ENCODE data around the gene UBR2. TPM values are rescaled to one million over a fixed set of nuclear protein-coding genes. Genes with fewer than 3 reads are reported as not detected.
"Not testable (repeated sequence)": the region's sequence is repeated elsewhere in the genome, so short reads cannot be mapped to it uniquely, and the experiment has no call there.

Gene UBR2
- polyA plus RNA-seq, 3 donors from 2014 or later: 6.4 to 17.7 (median 10.6) TPM

- Mint-ChIP-seq H3K4me1 (peaks cover 51 to 56% of the 10 kb centered on the region in 2 donors), H3K4me3 (peak overlapping the region; percentile 88 to 96 (median 92)), H3K9me3 (no peaks in the 10 kb centered on the region), H3K36me3 (peaks cover 0 to 3% (median 0%) of the 10 kb centered on the region in 3 donors), H3K27me3 (ENCODE audit: low read depth in 3 of 3) (peaks cover 2 to 5% (median 3%) of the 10 kb centered on the region in 3 donors), H3K27ac (peak overlapping the region; percentile 90 to 98 (median 94))
- DNase-seq: no peak
Observed at GRCh38 chr6:42565823-42566613, 2.2 kb downstream of the UBR2 start.

DNA sequence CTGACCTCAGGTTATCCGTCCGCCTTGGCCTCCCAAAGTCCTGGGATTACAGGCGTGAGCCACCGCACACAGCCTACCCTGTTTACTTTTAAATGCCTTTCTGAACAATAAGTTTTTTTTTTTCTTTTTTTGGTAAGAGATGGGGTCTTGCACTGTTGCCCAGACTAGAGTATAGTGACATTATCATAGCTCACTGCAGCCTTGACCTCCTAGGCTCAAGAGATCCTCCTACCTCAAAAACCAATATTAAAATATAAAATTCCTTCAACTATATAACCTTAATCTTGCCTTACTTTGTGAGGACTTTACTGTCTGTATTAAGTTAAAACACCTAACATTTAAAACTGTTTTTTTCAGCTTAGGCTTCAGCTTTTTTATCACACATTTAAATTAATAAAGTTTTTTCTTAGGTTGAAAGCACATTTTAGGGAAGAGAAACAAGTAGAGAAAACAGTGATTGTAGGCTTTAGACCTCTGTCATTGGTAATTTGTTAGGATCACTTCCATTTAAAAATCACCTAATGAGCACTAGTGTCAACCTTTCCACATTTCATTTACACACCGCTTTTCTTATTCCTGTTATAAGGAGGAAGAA lies 2.9 kb downstream of the UBR2 start:
- Mint-ChIP-seq H3K27me3 (ENCODE audit: low read depth in 3 of 3) (peaks cover 2 to 5% (median 3%) of the 10 kb centered on the region in 3 donors), H3K9me3 (no peaks in the 10 kb centered on the region)

GRCh38 chr6:42567237-42567636 lies 3.4 kb downstream of the UBR2 start:
- not testable (repeated sequence) for H3K36me3 Mint-ChIP-seq; H3K27me3 Mint-ChIP-seq (ENCODE audit: low read depth in 3 of 3); DNase-seq; H3K9me3 Mint-ChIP-seq
- Mint-ChIP-seq H3K4me3 (peak overlapping the region in 3 of 5 donors; percentile 43 to 96 (median 96)), H3K4me1 (peaks cover 58 to 66% of the 10 kb centered on the region in 2 donors), H3K27ac (peak overlapping the region; percentile 39 to 95 (median 74))

More for the DNA sequence above, 2.9 kb downstream of the UBR2 start:
- peak overlapping the region; percentile 90 to 98 (median 94) for H3K27ac Mint-ChIP-seq
- peaks cover 53 to 61% of the 10 kb centered on the region in 2 donors for H3K4me1 Mint-ChIP-seq
- peaks cover 0 to 3% (median 0%) of the 10 kb centered on the region in 3 donors for H3K36me3 Mint-ChIP-seq
- no peak for DNase-seq
- peak overlapping the region; percentile 88 to 96 (median 92) for H3K4me3 Mint-ChIP-seq

- peaks cover 67 to 78% of the 10 kb centered on the region in 2 donors for H3K4me1 Mint-ChIP-seq
- H3K27me3 Mint-ChIP-seq (ENCODE audit: low read depth in 3 of 3): peaks cover 2 to 4% (median 3%) of the 10 kb centered on the region in 3 donors
- peak in 1 of 3 donors; percentile 6 for DNase-seq
- H3K4me3 Mint-ChIP-seq: peak overlapping the region in 3 of 5 donors; percentile 29 to 38 (median 35)
- H3K36me3 Mint-ChIP-seq: peaks cover 4 to 11% (median 4%) of the 10 kb centered on the region in 3 donors
- no peaks in the 10 kb centered on the region for H3K9me3 Mint-ChIP-seq
- peak overlapping the region; percentile 62 to 84 (median 73) for H3K27ac Mint-ChIP-seq
Observed at GRCh38 chr6:42569102-42570028, 5.5 kb downstream of the UBR2 start.

DNA sequence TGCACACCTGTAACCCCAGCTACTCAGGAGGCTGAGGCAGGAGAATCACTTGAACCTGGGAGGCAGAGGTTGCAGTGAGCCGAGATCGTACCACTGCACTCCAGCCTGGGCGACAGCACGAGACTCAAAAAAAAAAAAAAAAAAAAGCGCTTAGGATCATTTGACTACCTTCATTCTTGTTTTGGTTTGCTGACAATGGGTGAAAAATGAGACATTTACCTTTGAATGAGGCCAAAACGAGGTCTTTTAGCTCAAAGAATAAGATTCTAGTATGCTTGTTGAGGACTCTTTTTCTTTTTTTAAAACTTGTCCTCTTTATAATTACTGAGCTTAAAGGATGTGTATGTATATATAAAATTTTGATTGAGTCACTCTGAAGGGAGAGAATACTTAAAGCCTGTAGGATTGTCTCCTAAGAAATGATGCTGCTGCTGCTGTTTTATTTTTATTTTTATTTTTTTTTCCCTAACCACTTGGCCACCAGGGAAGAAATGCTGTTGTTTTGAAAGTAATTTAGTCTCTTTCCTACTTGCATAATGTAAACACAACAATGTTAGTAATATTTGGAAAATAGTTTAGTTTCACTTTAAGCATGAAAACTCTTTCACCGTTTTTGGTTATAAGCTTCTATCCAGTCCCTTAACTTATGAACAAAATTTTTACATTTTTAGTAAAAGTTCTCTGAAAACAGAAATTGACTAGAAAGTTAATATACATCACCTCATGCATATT lies 7.9 kb downstream of the UBR2 start:
- peak overlapping the region; percentile 38 to 64 (median 49) for H3K4me3 Mint-ChIP-seq
- H3K9me3 Mint-ChIP-seq: no peaks in the 10 kb centered on the region
- peaks cover 56 to 72% of the 10 kb centered on the region in 2 donors for H3K4me1 Mint-ChIP-seq
- H3K27ac Mint-ChIP-seq: peak overlapping the region in 5 of 6 donors; percentile 15 to 81 (median 69)
- peaks cover 5 to 15% (median 13%) of the 10 kb centered on the region in 3 donors for H3K36me3 Mint-ChIP-seq
- no peaks in the 10 kb centered on the region for H3K27me3 Mint-ChIP-seq (ENCODE audit: low read depth in 3 of 3)
- no peak for DNase-seq

GRCh38 chr6:42572523-42572922 lies 8.7 kb downstream of the UBR2 start:
- peaks cover 5 to 15% (median 13%) of the 10 kb centered on the region in 3 donors for H3K36me3 Mint-ChIP-seq
- H3K9me3 Mint-ChIP-seq: no peaks in the 10 kb centered on the region
- DNase-seq: no peak
- H3K4me1 Mint-ChIP-seq: peaks cover 53 to 72% of the 10 kb centered on the region in 2 donors
- peak overlapping the region; percentile 15 to 78 (median 56) for H3K27ac Mint-ChIP-seq
- no peaks in the 10 kb centered on the region for H3K27me3 Mint-ChIP-seq (ENCODE audit: low read depth in 3 of 3)
- H3K4me3 Mint-ChIP-seq: peak overlapping the region in 4 of 5 donors; percentile 1 to 66 (median 52)

DNA sequence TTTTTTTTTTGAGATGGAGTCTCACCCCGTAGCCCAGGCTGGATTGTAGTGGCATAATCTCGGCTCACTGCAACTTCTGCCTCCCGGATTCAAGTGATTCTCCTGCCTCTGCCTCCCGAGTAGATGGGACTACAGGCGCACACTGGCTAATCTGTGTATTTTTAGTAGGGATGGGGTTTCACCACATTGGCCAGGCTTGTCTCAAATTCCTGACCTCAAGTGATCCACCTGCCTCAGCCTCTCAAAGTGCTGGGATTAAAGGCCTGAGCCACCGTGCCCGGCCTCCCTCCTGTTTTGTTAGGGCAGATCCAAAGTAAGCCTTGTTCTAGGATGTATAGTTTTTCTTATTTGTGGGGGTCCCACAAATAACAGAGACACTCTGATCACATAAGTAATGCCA lies 12.7 kb downstream of the UBR2 start:
- DNase-seq; H3K27me3 Mint-ChIP-seq (ENCODE audit: low read depth in 3 of 3); H3K4me3 Mint-ChIP-seq; H3K9me3 Mint-ChIP-seq: not testable (repeated sequence)
- Mint-ChIP-seq H3K27ac (peak overlapping the region in 1 of 6 donors; percentile 2), H3K36me3 (peaks cover 5 to 18% (median 13%) of the 10 kb centered on the region in 3 donors), H3K4me1 (peaks cover 49 to 87% of the 10 kb centered on the region in 2 donors)

DNA sequence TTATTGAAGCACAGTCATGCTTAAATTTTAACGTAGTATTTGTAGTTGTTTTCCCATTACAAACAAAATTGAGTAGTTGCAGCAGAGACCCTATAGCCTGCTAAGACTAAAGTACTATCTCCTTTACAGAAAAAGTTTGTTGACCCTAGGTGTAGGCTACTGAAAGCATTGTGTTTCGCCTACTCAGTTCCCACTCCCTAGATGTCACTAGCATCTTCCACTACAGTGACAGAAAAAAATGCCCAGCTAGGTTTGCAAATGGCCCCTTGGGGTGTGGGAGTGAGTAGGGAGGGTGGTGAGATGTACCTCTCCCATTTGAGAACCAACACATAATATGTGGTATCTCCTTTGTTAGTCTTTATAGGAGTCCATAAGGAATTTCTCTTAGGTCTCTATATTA lies 34.5 kb downstream of the UBR2 start:
- DNase-seq: no peak
- peak overlapping the region in 3 of 6 donors; percentile 16 to 54 (median 40) for H3K27ac Mint-ChIP-seq
- no peak overlapping the region for H3K4me3 Mint-ChIP-seq
- H3K4me1 Mint-ChIP-seq: peaks cover 9 to 60% of the 10 kb centered on the region in 2 donors
- H3K27me3 Mint-ChIP-seq (ENCODE audit: low read depth in 3 of 3): no peaks in the 10 kb centered on the region
- no peaks in the 10 kb centered on the region for H3K9me3 Mint-ChIP-seq
- H3K36me3 Mint-ChIP-seq: peaks cover 6 to 32% (median 13%) of the 10 kb centered on the region in 3 donors

DNA sequence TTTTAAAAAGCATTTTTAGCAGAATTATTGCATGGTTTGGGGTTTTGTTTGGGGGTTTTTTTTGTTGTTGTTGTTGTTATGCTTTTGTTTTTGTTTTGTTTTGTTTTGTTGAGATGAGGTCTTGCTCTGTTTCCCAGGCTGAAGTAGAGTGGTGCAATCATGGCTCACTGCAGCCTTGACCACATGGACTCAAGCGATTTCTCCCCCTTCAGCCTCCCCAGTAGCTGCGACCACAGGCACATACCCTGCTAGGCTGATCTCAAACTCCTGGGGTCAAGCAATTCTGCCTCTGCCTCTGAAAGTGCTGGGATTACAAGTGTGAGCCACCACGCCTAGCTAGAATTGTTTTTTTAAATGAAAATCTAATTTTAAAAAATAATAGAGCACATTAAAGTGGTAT lies 35.7 kb downstream of the UBR2 start:
- peak overlapping the region in 1 of 6 donors; percentile 6 for H3K27ac Mint-ChIP-seq

GRCh38 chr6:42604150-42604549 lies 40.3 kb downstream of the UBR2 start:
- Mint-ChIP-seq H3K36me3 (peaks cover 3 to 26% (median 11%) of the 10 kb centered on the region in 3 donors), H3K4me1 (peaks cover 2 to 30% of the 10 kb centered on the region in 2 donors), H3K4me3 (no peak overlapping the region), H3K27me3 (ENCODE audit: low read depth in 3 of 3) (no peaks in the 10 kb centered on the region), H3K9me3 (no peaks in the 10 kb centered on the region), H3K27ac (peak overlapping the region in 1 of 6 donors; percentile 21)
- no peak for DNase-seq

More for the DNA sequence above, 35.7 kb downstream of the UBR2 start:
- H3K4me1 Mint-ChIP-seq: peaks cover 4 to 58% of the 10 kb centered on the region in 2 donors
- no peak overlapping the region for H3K4me3 Mint-ChIP-seq
- DNase-seq: no peak
- H3K9me3 Mint-ChIP-seq: no peaks in the 10 kb centered on the region
- H3K27me3 Mint-ChIP-seq (ENCODE audit: low read depth in 3 of 3): no peaks in the 10 kb centered on the region
- peaks cover 6 to 35% (median 13%) of the 10 kb centered on the region in 3 donors for H3K36me3 Mint-ChIP-seq

DNA sequence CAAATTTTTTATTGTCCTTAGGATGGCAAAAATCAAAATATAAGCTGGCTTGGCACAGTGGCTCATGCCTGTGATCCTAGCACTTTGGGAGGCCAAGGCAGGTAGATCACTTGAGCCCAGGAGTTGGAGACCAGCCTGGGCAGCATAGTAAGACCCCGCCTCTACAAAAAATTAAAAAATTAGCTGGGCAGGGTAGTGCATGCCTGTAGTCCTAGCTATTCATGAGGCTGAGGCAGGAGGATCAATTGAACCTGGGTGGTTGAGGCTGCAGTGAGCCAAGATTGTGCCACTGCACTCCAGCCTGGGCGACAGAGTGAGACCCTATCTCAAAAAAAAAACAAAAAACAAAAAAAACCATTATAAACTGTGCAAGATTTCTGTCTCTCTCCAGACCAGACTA lies 40.9 kb downstream of the UBR2 start:
- not testable (repeated sequence) for H3K9me3 Mint-ChIP-seq; DNase-seq; H3K4me3 Mint-ChIP-seq; H3K27me3 Mint-ChIP-seq (ENCODE audit: low read depth in 3 of 3)
- Mint-ChIP-seq H3K27ac (peak overlapping the region in 2 of 6 donors; percentile 43 to 74), H3K4me1 (peaks cover 2 to 30% of the 10 kb centered on the region in 2 donors), H3K36me3 (peaks cover 4 to 28% (median 11%) of the 10 kb centered on the region in 3 donors)

GRCh38 chr6:42610416-42610815 lies 46.6 kb downstream of the UBR2 start:
- Mint-ChIP-seq H3K27me3 (ENCODE audit: low read depth in 3 of 3) (no peaks in the 10 kb centered on the region), H3K4me1 (peaks cover 0 to 3% of the 10 kb centered on the region in 2 donors), H3K9me3 (no peaks in the 10 kb centered on the region), H3K27ac (peak overlapping the region in 2 of 6 donors; percentile 12 to 50), H3K36me3 (peaks cover 4 to 26% (median 7%) of the 10 kb centered on the region in 3 donors), H3K4me3 (no peak overlapping the region)
- no peak for DNase-seq

Measured in immature natural killer cell (primary cell).